H9 (cell line): ENCODE results near the gene ARFGAP2. TPM values are rescaled to one million over a fixed set of nuclear protein-coding genes. Genes with fewer than 3 reads are reported as not detected.

Experiments used
- DNase-seq: peaks from one replicate; pipeline ENCODE4 v3.0.0-alpha.2; 2017
- H2AFZ ChIP-seq: one replicate; pipeline ENCODE4 v1.6.1; 2013; ENCODE audit warnings: mild to moderate bottlenecking, low read length, control low read depth, moderate library complexity
- H2AK5ac ChIP-seq: 2 replicates; pipeline ENCODE4 v1.6.1; 2013; ENCODE audit warnings: low read length, control low read depth, mixed read lengths; ENCODE audit not compliant: insufficient read length
- H2BK120ac ChIP-seq: one replicate; pipeline ENCODE4 v1.6.1; 2013; ENCODE audit warnings: low read depth, mild to moderate bottlenecking, low read length, control low read depth, inconsistent platforms; ENCODE audit not compliant: poor library complexity, severe bottlenecking
- H2BK12ac ChIP-seq: 2 replicates; pipeline ENCODE4 v1.6.1; 2013; ENCODE audit warnings: low read length, control low read depth, mixed read lengths, low read depth; ENCODE audit not compliant: insufficient read length
- H2BK15ac ChIP-seq: 2 replicates; pipeline ENCODE4 v1.6.1; 2013; ENCODE audit warnings: low read depth, low read length, control low read depth
- H2BK20ac ChIP-seq: one replicate; pipeline ENCODE4 v1.6.1; 2013; ENCODE audit warnings: low read depth, mild to moderate bottlenecking, low read length, control low read depth, inconsistent platforms; ENCODE audit not compliant: poor library complexity, severe bottlenecking
- H2BK5ac ChIP-seq: 2 replicates; pipeline ENCODE4 v1.6.1; 2013; ENCODE audit warnings: low read length, control low read depth, mixed read lengths; ENCODE audit not compliant: insufficient read length
- H3K14ac ChIP-seq: 2 replicates; pipeline ENCODE4 v1.6.1; 2013; ENCODE audit warnings: low read length, control low read depth; ENCODE audit not compliant: insufficient read depth
- H3K18ac ChIP-seq: 2 replicates; pipeline ENCODE4 v1.6.1; 2013; ENCODE audit warnings: low read depth, mild to moderate bottlenecking, mixed read lengths, low read length, control low read depth; ENCODE audit not compliant: insufficient read length
- H3K23ac ChIP-seq: 2 replicates; pipeline ENCODE4 v1.6.1; 2013; ENCODE audit warnings: low read length, control low read depth, mixed read lengths, low read depth; ENCODE audit not compliant: insufficient read length
- H3K23me2 ChIP-seq: 2 replicates; pipeline ENCODE4 v1.6.1; 2013; ENCODE audit warnings: low read depth, mild to moderate bottlenecking, mixed read lengths, low read length, control low read depth; ENCODE audit not compliant: insufficient read length, poor library complexity, severe bottlenecking
- H3K27ac ChIP-seq: 2 replicates; pipeline ENCODE4 v1.5.1; 2013; ENCODE audit warnings: low read length, control low read depth, mixed read lengths, low read depth; ENCODE audit not compliant: insufficient read length
- H3K27me3 ChIP-seq: 2 replicates; pipeline ENCODE4 v1.6.1; 2013; ENCODE audit warnings: low read length, control low read depth, inconsistent platforms; ENCODE audit not compliant: insufficient read depth
- H3K4ac ChIP-seq: 2 replicates; pipeline ENCODE4 v1.6.1; 2013; ENCODE audit warnings: low read depth, mild to moderate bottlenecking, control low read depth, inconsistent platforms, low read length, moderate library complexity
- H3K4me1 ChIP-seq: 2 replicates; pipeline ENCODE4 v1.6.1; 2013; ENCODE audit warnings: low read length, control low read depth, inconsistent platforms; ENCODE audit not compliant: insufficient read depth
- H3K4me2 ChIP-seq: 2 replicates; pipeline ENCODE4 v1.6.1; 2013; ENCODE audit warnings: low read length, control low read depth, mixed read lengths; ENCODE audit not compliant: insufficient read length, insufficient read depth
- H3K56ac ChIP-seq: 2 replicates; pipeline ENCODE4 v1.6.1; 2013; ENCODE audit warnings: low read depth, mild to moderate bottlenecking, mixed read lengths, low read length, control low read depth; ENCODE audit not compliant: insufficient read length
- H3K79me1 ChIP-seq: 2 replicates; pipeline ENCODE4 v1.6.1; 2013; ENCODE audit warnings: low read depth, mild to moderate bottlenecking, moderate library complexity, low read length, control low read depth, inconsistent platforms; ENCODE audit not compliant: insufficient read depth, poor library complexity, severe bottlenecking
- H3K79me2 ChIP-seq: 2 replicates; pipeline ENCODE4 v1.6.1; 2013; ENCODE audit warnings: low read length, control low read depth, inconsistent platforms; ENCODE audit not compliant: insufficient read depth
- H3K9ac ChIP-seq: 2 replicates; pipeline ENCODE4 v1.6.1; 2013; ENCODE audit warnings: low read length, control low read depth, mixed read lengths; ENCODE audit not compliant: insufficient read length; ENCODE audit errors: extremely low read depth
- H3K9me3 ChIP-seq: one replicate; pipeline ENCODE4 v1.6.1; 2013; ENCODE audit warnings: low read depth, low read length, inconsistent platforms; ENCODE audit not compliant: control insufficient read depth
- H3T11ph ChIP-seq: one replicate; pipeline ENCODE4 v1.6.1; 2013; ENCODE audit warnings: mild to moderate bottlenecking, low read length, control low read depth, inconsistent platforms
- H4K20me1 ChIP-seq: one replicate; pipeline ENCODE4 v1.6.1; 2013; ENCODE audit not compliant: control insufficient read depth, insufficient read length, insufficient read depth
- H4K5ac ChIP-seq: 2 replicates; pipeline ENCODE4 v1.6.1; 2013; ENCODE audit warnings: low read depth, mild to moderate bottlenecking, mixed read lengths, low read length, control low read depth; ENCODE audit not compliant: insufficient read length
- H4K8ac ChIP-seq: replicated peaks from 2 replicates; pipeline ENCODE4 v1.6.1; 2013; ENCODE audit warnings: low read length, control low read depth, mixed read lengths, low read depth; ENCODE audit not compliant: insufficient read length
- H4K91ac ChIP-seq: 2 replicates; pipeline ENCODE4 v1.6.1; 2013; ENCODE audit warnings: low read depth, mild to moderate bottlenecking, moderate library complexity, mixed read lengths, low read length, control low read depth; ENCODE audit not compliant: insufficient read length
- H3K27ac Mint-ChIP-seq, 3 experiments: 2 replicates in 2 of 3; 3 replicates in 1 of 3; pipeline ENCODE4 v1.8.0; 2020 to 2021; ENCODE audit warnings: mixed read lengths in 3 of 3, mild to moderate bottlenecking in 1 of 3, moderate library complexity in 1 of 3
- H3K27me3 Mint-ChIP-seq: 2 replicates; pipeline ENCODE4 v1.8.0; 2021; ENCODE audit warnings: low read depth, mild to moderate bottlenecking, moderate library complexity, mixed read lengths
- H3K36me3 Mint-ChIP-seq, 3 experiments: 2 replicates in 2 of 3; 3 replicates in 1 of 3; pipeline ENCODE4 v1.8.0; 2020 to 2021; ENCODE audit warnings: low read depth in 3 of 3, mixed read lengths in 3 of 3; ENCODE audit not compliant: insufficient read depth in 1 of 3
- H3K4me1 Mint-ChIP-seq, 2 experiments: 2 replicates each; pipeline ENCODE4 v1.8.0; 2020; ENCODE audit warnings: mixed read lengths in 2 of 2
- H3K4me3 Mint-ChIP-seq, 2 experiments: 2 replicates in 1 of 2; 3 replicates in 1 of 2; pipeline ENCODE4 v1.8.0; 2020 to 2021; ENCODE audit warnings: mild to moderate bottlenecking in 2 of 2, mixed read lengths in 2 of 2, moderate library complexity in 1 of 2
- H3K9me3 Mint-ChIP-seq, 2 experiments: 2 replicates in 1 of 2; 3 replicates in 1 of 2; pipeline ENCODE4 v1.8.0; 2020; ENCODE audit warnings: mild to moderate bottlenecking in 2 of 2, mixed read lengths in 2 of 2, moderate library complexity in 1 of 2
- CTCF ChIP-seq: fragments of 200-600 bp; sonication (generic); conservative IDR thresholded peaks from 3 replicates; pipeline ENCODE4 v1.8.0; 2021; ENCODE audit warnings: antibody characterized with exemption, mild to moderate bottlenecking
- WGBS: extraction: QIAGEN DNeasy Blood & Tissue Kit; methylation state at CpG from one replicate; pipeline ENCODE4 v1.1.7; 2013; ENCODE audit warnings: missing lambda C conversion rate, low lambda C conversion rate, mixed read lengths; ENCODE audit not compliant: insufficient read length; ENCODE audit errors: extremely low coverage; 5-methylcytosine and 5-hydroxymethylcytosine counted together
- total RNA-seq: library from RNA; stranded (reverse); gene quantifications from 2 replicates; pipeline ENCODE4 v1.2.1, GENCODE V29; 2021

The ARFGAP2 gene
- total RNA-seq, 1 experiment from 2014 or later = 72.3 TPM

GRCh38 chr11:47148270-47148669 lies 28.4 kb downstream of the ARFGAP2 start:
- no peak overlapping the region for H3K27ac ChIP-seq
- H3K4me3 Mint-ChIP-seq = no peak overlapping the region
- no peak overlapping the region for H2BK20ac ChIP-seq
- no peak overlapping the region for H2AK5ac ChIP-seq
- no peaks in the 10 kb centered on the region for H3K79me2 ChIP-seq
- H3K4me1 ChIP-seq = no peaks in the 10 kb centered on the region
- no peak overlapping the region for H2BK5ac ChIP-seq
- H3K23me2 ChIP-seq = no peaks in the 10 kb centered on the region
- H3K14ac ChIP-seq = no peak overlapping the region
- H2BK12ac ChIP-seq = no peak overlapping the region
- no peak overlapping the region for H2BK120ac ChIP-seq
- H3K23ac ChIP-seq = no peak overlapping the region
- peaks cover 7 to 14% of the 10 kb centered on the region in 2 experiments for H3K4me1 Mint-ChIP-seq
- peaks cover 0 to 3% (median 0%) of the 10 kb centered on the region in 3 experiments; a peak in 1 of 7 replicates for H3K36me3 Mint-ChIP-seq
- no peak overlapping the region for H3K9ac ChIP-seq
- no peak overlapping the region for H3T11ph ChIP-seq
- H3K4ac ChIP-seq = no peak overlapping the region
- H4K5ac ChIP-seq = no peak overlapping the region
- H3K27me3 ChIP-seq = no peaks in the 10 kb centered on the region
- no peaks in the 10 kb centered on the region for H4K20me1 ChIP-seq
- no peak overlapping the region for H2AFZ ChIP-seq
- H3K27ac Mint-ChIP-seq = peak overlapping the region in 2 of 3 experiments; percentile 53 to 64; a peak in 3 of 7 replicates
- H3K27me3 Mint-ChIP-seq = no peaks in the 10 kb centered on the region
- H3K79me1 ChIP-seq = no peaks in the 10 kb centered on the region
- H4K91ac ChIP-seq = no peak overlapping the region
- H3K4me2 ChIP-seq = no peak overlapping the region
- no CpG with 5 or more reads among the region's 4 CpGs for WGBS
- H2BK15ac ChIP-seq = no peak overlapping the region
- no peak for TF ChIP-seq CTCF
- no peak for DNase-seq
- no peak overlapping the region for H4K8ac ChIP-seq
- H3K18ac ChIP-seq = no peak overlapping the region
- H3K9me3 Mint-ChIP-seq = no peaks in the 10 kb centered on the region
- H3K56ac ChIP-seq = no peak overlapping the region
- no peaks in the 10 kb centered on the region for H3K9me3 ChIP-seq
